ENCODE measurements around the gene ZNF792.
A peak's percentile ranks its signal among the peaks of the same experiment; 100 is the strongest.
"Not testable (repeated sequence)": the region's sequence is repeated elsewhere in the genome, so short reads cannot be mapped to it uniquely, and the experiment has no call there.

Gene ZNF792

GRCh38 chr19:34970185-34970780 lies 6.3 kb upstream of the ZNF792 start:
- DNase-seq = not testable (repeated sequence)

GRCh38 chr19:34969721-34970120 lies 5.7 kb upstream of the ZNF792 start:
- DNase-seq = no peak

GRCh38 chr19:34967551-34967950 lies 3.5 kb upstream of the ZNF792 start:
- no peak for DNase-seq

- not testable (repeated sequence) for DNase-seq
Observed at GRCh38 chr19:34965505-34965904, 1.5 kb upstream of the ZNF792 start.

- no peak for DNase-seq
Observed at GRCh38 chr19:34964598-34964997, 569 bp upstream of the ZNF792 start.

GRCh38 chr19:34962687-34963572 lies 1.1 kb downstream of the ZNF792 start:
- DNase-seq = no peak

- no peak for DNase-seq
Observed at GRCh38 chr19:34961775-34962686, 2.0 kb downstream of the ZNF792 start.

- no peak for DNase-seq
Observed at GRCh38 chr19:34960940-34961679, 2.9 kb downstream of the ZNF792 start.

GRCh38 chr19:34960103-34960805 lies 3.8 kb downstream of the ZNF792 start:
- no peak for DNase-seq

GRCh38 chr19:34959021-34959420 lies 5.0 kb downstream of the ZNF792 start:
- no peak for DNase-seq

- no peak for DNase-seq
Observed at GRCh38 chr19:34957830-34958751, 5.9 kb downstream of the ZNF792 start.

GRCh38 chr19:34953092-34953491 lies 10.9 kb downstream of the ZNF792 start:
- DNase-seq = no peak

- DNase-seq = no peak
Observed at GRCh38 chr19:34943861-34944573, 20.0 kb downstream of the ZNF792 start.

GRCh38 chr19:34938886-34939285 lies 25.1 kb downstream of the ZNF792 start:
- DNase-seq = no peak

GRCh38 chr19:34936184-34936583 lies 27.8 kb downstream of the ZNF792 start:
- no peak for DNase-seq

GRCh38 chr19:34932494-34932893 lies 31.5 kb downstream of the ZNF792 start:
- no peak for DNase-seq

GRCh38 chr19:34926685-34927375 lies 37.2 kb downstream of the ZNF792 start, which contains the start of gene ZNF30:
Gene ZNF30, plus strand, starts transcription at chr19:34926903. Its CDS starts 3,045 bp downstream, at chr19:34929948.
- DNase-seq = peak; percentile 88

- no peak for DNase-seq
Observed at GRCh38 chr19:34926361-34926684, 37.7 kb downstream of the ZNF792 start.

GRCh38 chr19:34925278-34925855 lies 38.7 kb downstream of the ZNF792 start:
- no peak for DNase-seq

Measured in stimulated activated CD4-positive, alpha-beta T cell treated with anti-CD3 and anti-CD28 coated beads, Interleukin-4, amount 100 ng/mL, for 1 hour (primary cell).